SU-DHL-6 (cell line): ENCODE results near the gene RAD9A.

Experiments
- H2AFZ ChIP-seq: fragments of 200-600 bp; sonication (generic); 2 replicates; pipeline ENCODE4 v1.6.1; 2014; ENCODE audit warnings: low read depth, mild to moderate bottlenecking, moderate library complexity, mixed read lengths, antibody characterized with exemption, low read length; ENCODE audit not compliant: severe bottlenecking
- H3F3A ChIP-seq: fragments of 200-600 bp; shearing (Covaris generic); 2 replicates; pipeline ENCODE4 v1.6.0; 2016; ENCODE audit warnings: antibody characterized with exemption, mild to moderate bottlenecking; ENCODE audit not compliant: insufficient read depth
- H3K27ac ChIP-seq: fragments of 200-600 bp; sonication (generic); 2 replicates; pipeline ENCODE4 v1.5.1; 2016; ENCODE audit warnings: low read depth, mild to moderate bottlenecking, low read length, moderate library complexity, mixed read lengths
- H3K27me3 ChIP-seq: fragments of 200-600 bp; sonication (generic), shearing (Covaris generic); 2 replicates; pipeline ENCODE4 v1.6.0; 2014; ENCODE audit warnings: mild to moderate bottlenecking, low read length
- H3K36me3 ChIP-seq: fragments of 200-600 bp; sonication (generic); 2 replicates; pipeline ENCODE4 v1.6.1; 2014; ENCODE audit warnings: mild to moderate bottlenecking, low read length, mixed read lengths
- H3K4me2 ChIP-seq: fragments of 300-600, 200-600 bp; shearing (Covaris generic), sonication (generic); 2 replicates; pipeline ENCODE4 v1.6.0; 2014; ENCODE audit warnings: low read length, low read depth, mild to moderate bottlenecking; ENCODE audit not compliant: poor library complexity, severe bottlenecking
- H3K4me3 ChIP-seq: fragments of 200-600 bp; sonication (generic); 2 replicates; pipeline ENCODE4 v1.5.1; 2014; ENCODE audit warnings: antibody characterized with exemption, low read length, mild to moderate bottlenecking, mixed read lengths; ENCODE audit not compliant: insufficient read depth, poor library complexity, severe bottlenecking
- H3K79me2 ChIP-seq: fragments of 200-600 bp; sonication (generic); 2 replicates; pipeline ENCODE4 v1.6.1; 2014; ENCODE audit warnings: mild to moderate bottlenecking, low read length, moderate library complexity; ENCODE audit not compliant: insufficient read depth
- H3K9ac ChIP-seq: fragments of 200-600 bp; sonication (generic); 2 replicates; pipeline ENCODE4 v1.7.0; 2014; ENCODE audit warnings: mild to moderate bottlenecking, low read length
- H3K9me2 ChIP-seq: fragments of 200-600 bp; sonication (generic); replicated peaks from 2 replicates; pipeline ENCODE4 v1.6.1; 2014; ENCODE audit warnings: low read length; ENCODE audit not compliant: insufficient read depth
- H3K9me3 ChIP-seq: fragments of 200-600 bp; sonication (generic); 2 replicates; pipeline ENCODE4 v1.6.1; 2014; ENCODE audit warnings: low read length, mixed read lengths; ENCODE audit not compliant: insufficient read depth
- H4K20me1 ChIP-seq: fragments of 200-600 bp; sonication (generic); 2 replicates; pipeline ENCODE4 v1.6.1; 2014; ENCODE audit warnings: low read depth, mild to moderate bottlenecking, antibody characterized with exemption, low read length, moderate library complexity, mixed read lengths
- CTCF ChIP-seq: fragments of 200-600 bp; sonication (generic); IDR thresholded peaks from one replicate; pipeline ENCODE4 v1.5.1; 2017; ENCODE audit warnings: antibody characterized with exemption, mild to moderate bottlenecking, low read length, moderate library complexity; ENCODE audit not compliant: insufficient read depth, poor library complexity, severe bottlenecking
- EZH2phosphoT487 ChIP-seq: fragments of 200-600 bp; sonication (generic), shearing (Covaris generic); conservative IDR thresholded peaks from 2 replicates; pipeline ENCODE4 v1.6.1; 2018; ENCODE audit warnings: mild to moderate bottlenecking, antibody characterized with exemption, low read length, moderate library complexity, mixed read lengths

The RAD9A gene

GRCh38 chr11:67355023-67355793, 36.6 kb upstream of the RAD9A start:
- H3K36me3 ChIP-seq: no peaks in the 10 kb centered on the region
- H3K4me2 ChIP-seq: peak overlapping the region; percentile 64
- no peaks in the 10 kb centered on the region for H3K9me2 ChIP-seq
- no peaks in the 10 kb centered on the region for H3K27me3 ChIP-seq
- no peak overlapping the region for H2AFZ ChIP-seq
- TF ChIP-seq EZH2phosphoT487 (no peak), CTCF (no peak)
- H3K79me2 ChIP-seq: no peaks in the 10 kb centered on the region
- no peaks in the 10 kb centered on the region for H4K20me1 ChIP-seq
- peaks cover 24% of the 10 kb centered on the region for H3F3A ChIP-seq
- peak overlapping the region; percentile 96 for H3K27ac ChIP-seq
- no peak overlapping the region for H3K4me3 ChIP-seq
- peak overlapping the region; percentile 64; the same call in 1 of the 2 replicates for H3K9ac ChIP-seq
- H3K9me3 ChIP-seq: no peaks in the 10 kb centered on the region

GRCh38 chr11:67355794-67356386, 35.9 kb upstream of the RAD9A start:
- H3F3A ChIP-seq: peaks cover 24% of the 10 kb centered on the region

GRCh38 chr11:67356387-67356863, 35.4 kb upstream of the RAD9A start:
- TF ChIP-seq EZH2phosphoT487 (no peak), CTCF (no peak)
- peak overlapping the region; percentile 96 for H3K27ac ChIP-seq
- no peaks in the 10 kb centered on the region for H3K9me3 ChIP-seq
- peak overlapping the region; percentile 45 for H3K4me3 ChIP-seq
- no peaks in the 10 kb centered on the region for H4K20me1 ChIP-seq
- peak overlapping the region; percentile 30 for H2AFZ ChIP-seq
- H3K9ac ChIP-seq: peak overlapping the region; percentile 64
- no peaks in the 10 kb centered on the region for H3K79me2 ChIP-seq
- no peaks in the 10 kb centered on the region for H3K27me3 ChIP-seq
- H3K4me2 ChIP-seq: peak overlapping the region; percentile 64
- no peaks in the 10 kb centered on the region for H3K9me2 ChIP-seq
- H3F3A ChIP-seq: peaks cover 24% of the 10 kb centered on the region
- H3K36me3 ChIP-seq: no peaks in the 10 kb centered on the region

More at GRCh38 chr11:67355794-67356386, 35.9 kb upstream of the RAD9A start:
- H2AFZ ChIP-seq: no peak overlapping the region
- H3K36me3 ChIP-seq: no peaks in the 10 kb centered on the region
- H4K20me1 ChIP-seq: no peaks in the 10 kb centered on the region
- TF ChIP-seq CTCF: no peak
- TF ChIP-seq EZH2phosphoT487: no peak
- no peaks in the 10 kb centered on the region for H3K9me2 ChIP-seq
- no peaks in the 10 kb centered on the region for H3K27me3 ChIP-seq
- peak overlapping the region; percentile 45 for H3K4me3 ChIP-seq
- H3K4me2 ChIP-seq: peak overlapping the region; percentile 64
- H3K27ac ChIP-seq: peak overlapping the region; percentile 96
- no peaks in the 10 kb centered on the region for H3K79me2 ChIP-seq
- no peaks in the 10 kb centered on the region for H3K9me3 ChIP-seq
- H3K9ac ChIP-seq: peak overlapping the region; percentile 64
